HepG2 (cell line): ENCODE results near the gene ZIM2. TPM values are rescaled to one million over a fixed set of nuclear protein-coding genes. Genes with fewer than 3 reads are reported as not detected.

Experiments
- CTCF ChIP-seq: sonication (generic); formaldehyde crosslinking; IDR thresholded peaks from 2 replicates; pipeline ENCODE4 v1.5.0; 2020; ENCODE audit warnings: mild to moderate bottlenecking, missing genetic modification reagents, moderate library complexity
- DNMT1 ChIP-seq: sonication (generic); formaldehyde crosslinking; IDR thresholded peaks from 2 replicates; pipeline ENCODE4 v1.5.1; 2020; ENCODE audit warnings: mild to moderate bottlenecking, missing genetic modification reagents
- FOXO4 ChIP-seq: sonication (generic); formaldehyde crosslinking; conservative IDR thresholded peaks from 2 replicates; pipeline ENCODE4 v1.8.1; 2023; ENCODE audit warnings: missing genetic modification reagents
- HHEX ChIP-seq: IDR thresholded peaks from 2 replicates; pipeline ENCODE4 v1.6.1; 2016; ENCODE audit warnings: control low read depth
- KDM3A ChIP-seq: IDR thresholded peaks from 2 replicates; pipeline ENCODE4 v1.6.1; 2018; ENCODE audit warnings: low read depth, missing compliant biosample characterization
- KMT2A ChIP-seq: sonication (generic); formaldehyde crosslinking; IDR thresholded peaks from 2 replicates; pipeline ENCODE4 v1.4.0; 2020; ENCODE audit warnings: missing genetic modification reagents
- MEIS1 ChIP-seq: sonication (generic); formaldehyde crosslinking; IDR thresholded peaks from 2 replicates; pipeline ENCODE4 v1.9.0; 2021; ENCODE audit warnings: mild to moderate bottlenecking, missing genetic modification reagents, moderate library complexity, borderline replicate concordance
- NR2F6 ChIP-seq, 2 experiments: IDR thresholded peaks; 2 replicates each; pipeline ENCODE4 v1.6.1; 2016; ENCODE audit warnings: antibody characterized with exemption in 1 of 2, mild to moderate bottlenecking in 1 of 2
- ONECUT2 ChIP-seq: sonication (generic); formaldehyde crosslinking; IDR thresholded peaks from 2 replicates; pipeline ENCODE4 v1.4.0; 2020; ENCODE audit warnings: missing genetic modification reagents
- PBX2 ChIP-seq: IDR thresholded peaks from 2 replicates; pipeline ENCODE4 v1.6.1; 2016; ENCODE audit warnings: control low read depth
- SRSF4 ChIP-seq: fragments of 200-400 bp; formaldehyde crosslinking; IDR thresholded peaks from one replicate; pipeline ENCODE4 v1.6.1; 2018; ENCODE audit warnings: mild to moderate bottlenecking, low read depth, low read length, moderate library complexity; ENCODE audit not compliant: poor library complexity, severe bottlenecking
- ZNF260 ChIP-seq: sonication (generic); formaldehyde crosslinking; IDR thresholded peaks from 2 replicates; pipeline ENCODE4 v1.4.0; 2020; ENCODE audit warnings: missing genetic modification reagents, low read depth, mild to moderate bottlenecking, borderline replicate concordance
- ZNF33A ChIP-seq: sonication (generic); formaldehyde crosslinking; IDR thresholded peaks from 2 replicates; pipeline ENCODE4 v1.5.1; 2020; ENCODE audit warnings: missing genetic modification reagents, mild to moderate bottlenecking, moderate library complexity, borderline replicate concordance
- ZNF557 ChIP-seq: sonication (generic); formaldehyde crosslinking; IDR thresholded peaks from 2 replicates; pipeline ENCODE4 v1.4.0; 2020; ENCODE audit warnings: missing genetic modification reagents
- ZNF563 ChIP-seq: sonication (generic); formaldehyde crosslinking; IDR thresholded peaks from 2 replicates; pipeline ENCODE4 v1.8.0; 2022; ENCODE audit warnings: mild to moderate bottlenecking, moderate library complexity, missing genetic modification reagents
- ZNF605 ChIP-seq: sonication (generic); formaldehyde crosslinking; IDR thresholded peaks from 2 replicates; pipeline ENCODE4 v1.8.0; 2022; ENCODE audit warnings: mild to moderate bottlenecking, missing genetic modification reagents
- ZNF747 ChIP-seq: sonication (generic); formaldehyde crosslinking; IDR thresholded peaks from 2 replicates; pipeline ENCODE4 v1.8.1; 2023; ENCODE audit warnings: missing genetic modification reagents, mild to moderate bottlenecking, borderline replicate concordance
- ZNF775 ChIP-seq: sonication (generic); formaldehyde crosslinking; IDR thresholded peaks from 2 replicates; pipeline ENCODE4 v1.4.0; 2020; ENCODE audit warnings: missing genetic modification reagents, mild to moderate bottlenecking, moderate library complexity, borderline replicate concordance
- ZNF792 ChIP-seq: IDR thresholded peaks from 2 replicates; pipeline ENCODE4 v1.6.1; 2016
- ZSCAN31 ChIP-seq: sonication (generic); formaldehyde crosslinking; IDR thresholded peaks from 2 replicates; pipeline ENCODE4 v1.5.0; 2020; ENCODE audit warnings: low read depth, mild to moderate bottlenecking, missing genetic modification reagents
- polyA plus RNA-seq, 8 experiments: library from polyadenylated mRNA; depleted of rRNA in 3 of 8; stranded (reverse) in 7 of 8; unstranded in 1 of 8; fragments of >200 nt; fragmentation: Illumina TruSeq in 4 of 8; extraction: Trizol in 4 of 8; gene quantifications; 2 replicates each; pipeline versions ENCODE4 v1.2.1 to v1.2.3, GENCODE V29; 2011 to 2016; ENCODE audit warnings: low read depth in 4 of 8, missing spikeins in 1 of 8, mixed read lengths in 1 of 8; ENCODE audit not compliant: insufficient read depth in 1 of 8
- total RNA-seq, 5 experiments: library from RNA; depleted of rRNA; stranded (reverse); fragments of >200 nt; fragmentation: Illumina TruSeq; extraction: Trizol; gene quantifications; 2 replicates each; pipeline ENCODE4 v1.2.3, GENCODE V29; 2016; ENCODE audit warnings: low read depth in 1 of 5
- TF ChIP-seq, protein P1 (sequence below): sonication (generic); formaldehyde crosslinking; IDR thresholded peaks from 2 replicates; pipeline ENCODE4 v1.4.0; 2020; ENCODE audit warnings: mild to moderate bottlenecking, missing genetic modification reagents
- TF ChIP-seq, protein P2 (sequence below): sonication (generic); formaldehyde crosslinking; IDR thresholded peaks from 2 replicates; pipeline ENCODE4 v1.5.1; 2020; ENCODE audit warnings: missing genetic modification reagents, mild to moderate bottlenecking, borderline replicate concordance
- TF ChIP-seq, protein P3 (sequence below): sonication (generic); formaldehyde crosslinking; IDR thresholded peaks from 2 replicates; pipeline ENCODE4 v1.5.0; 2020; ENCODE audit warnings: missing genetic modification reagents

ZIM2 gene
- total and polyA plus RNA-seq, 2 of the 13 experiments (the other 11 are each of a cell fraction or from before 2014, with no cell fraction given), result 7.2 to 10.3 TPM

DNA sequence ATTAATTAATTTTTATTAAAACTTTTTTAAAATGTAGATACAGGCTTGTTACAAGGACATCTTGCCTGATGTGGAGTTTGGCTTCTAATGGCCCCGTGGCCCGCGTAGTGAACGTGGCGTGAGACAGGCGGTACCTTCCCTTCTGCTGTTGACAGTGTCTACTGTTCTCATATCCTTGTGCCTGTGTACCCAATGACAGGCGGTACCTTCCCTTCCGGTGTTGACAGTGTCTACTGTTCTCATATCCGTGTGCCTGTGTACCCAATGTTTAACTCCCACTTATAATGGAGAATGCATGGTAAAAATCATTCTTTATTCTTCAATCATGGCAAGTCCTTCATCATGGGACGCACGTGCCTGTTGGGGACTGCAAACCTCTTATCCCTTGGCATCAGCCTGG is 89.9 kb downstream of the ZIM2 start (continued):
- TF ChIP-seq NR2F6 (IDR thresholded peaks at IDR 0.05) (no peak), NR2F6 (CRISPR knock-in tag; IDR thresholded peaks at IDR 0.05) (no peak), ZNF792 (peak; percentile 73), ZNF260 (CRISPR knock-in tag) (no peak), SRSF4 (no peak), FOXO4 (CRISPR knock-in tag) (no peak), ZNF557 (CRISPR knock-in tag) (no peak), KMT2A (CRISPR knock-in tag) (no peak), PBX2 (no peak), ZNF563 (no peak), KDM3A (CRISPR knock-in tag) (no peak), ZNF605 (CRISPR knock-in tag) (0 out of 2 replicates have a peak, but pooled peaks have one; percentile 38), ZSCAN31 (CRISPR knock-in tag) (no peak), ZNF747 (peak; percentile 35; the same call in 1 of the 2 replicates), HHEX (CRISPR knock-in tag) (no peak), ZNF33A (CRISPR knock-in tag) (no peak), ONECUT2 (CRISPR knock-in tag) (no peak), CTCF (CRISPR knock-in tag) (no peak), DNMT1 (CRISPR knock-in tag) (no peak), MEIS1 (no peak), ZNF775 (CRISPR knock-in tag) (no peak)
- TF ChIP-seq, protein P1, sequence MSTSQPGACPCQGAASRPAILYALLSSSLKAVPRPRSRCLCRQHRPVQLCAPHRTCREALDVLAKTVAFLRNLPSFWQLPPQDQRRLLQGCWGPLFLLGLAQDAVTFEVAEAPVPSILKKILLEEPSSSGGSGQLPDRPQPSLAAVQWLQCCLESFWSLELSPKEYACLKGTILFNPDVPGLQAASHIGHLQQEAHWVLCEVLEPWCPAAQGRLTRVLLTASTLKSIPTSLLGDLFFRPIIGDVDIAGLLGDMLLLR (CRISPR knock-in tag), result no peak
- TF ChIP-seq, protein P2, sequence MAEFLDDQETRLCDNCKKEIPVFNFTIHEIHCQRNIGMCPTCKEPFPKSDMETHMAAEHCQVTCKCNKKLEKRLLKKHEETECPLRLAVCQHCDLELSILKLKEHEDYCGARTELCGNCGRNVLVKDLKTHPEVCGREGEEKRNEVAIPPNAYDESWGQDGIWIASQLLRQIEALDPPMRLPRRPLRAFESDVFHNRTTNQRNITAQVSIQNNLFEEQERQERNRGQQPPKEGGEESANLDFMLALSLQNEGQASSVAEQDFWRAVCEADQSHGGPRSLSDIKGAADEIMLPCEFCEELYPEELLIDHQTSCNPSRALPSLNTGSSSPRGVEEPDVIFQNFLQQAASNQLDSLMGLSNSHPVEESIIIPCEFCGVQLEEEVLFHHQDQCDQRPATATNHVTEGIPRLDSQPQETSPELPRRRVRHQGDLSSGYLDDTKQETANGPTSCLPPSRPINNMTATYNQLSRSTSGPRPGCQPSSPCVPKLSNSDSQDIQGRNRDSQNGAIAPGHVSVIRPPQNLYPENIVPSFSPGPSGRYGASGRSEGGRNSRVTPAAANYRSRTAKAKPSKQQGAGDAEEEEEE (CRISPR knock-in tag), result no peak
- TF ChIP-seq, protein P3, sequence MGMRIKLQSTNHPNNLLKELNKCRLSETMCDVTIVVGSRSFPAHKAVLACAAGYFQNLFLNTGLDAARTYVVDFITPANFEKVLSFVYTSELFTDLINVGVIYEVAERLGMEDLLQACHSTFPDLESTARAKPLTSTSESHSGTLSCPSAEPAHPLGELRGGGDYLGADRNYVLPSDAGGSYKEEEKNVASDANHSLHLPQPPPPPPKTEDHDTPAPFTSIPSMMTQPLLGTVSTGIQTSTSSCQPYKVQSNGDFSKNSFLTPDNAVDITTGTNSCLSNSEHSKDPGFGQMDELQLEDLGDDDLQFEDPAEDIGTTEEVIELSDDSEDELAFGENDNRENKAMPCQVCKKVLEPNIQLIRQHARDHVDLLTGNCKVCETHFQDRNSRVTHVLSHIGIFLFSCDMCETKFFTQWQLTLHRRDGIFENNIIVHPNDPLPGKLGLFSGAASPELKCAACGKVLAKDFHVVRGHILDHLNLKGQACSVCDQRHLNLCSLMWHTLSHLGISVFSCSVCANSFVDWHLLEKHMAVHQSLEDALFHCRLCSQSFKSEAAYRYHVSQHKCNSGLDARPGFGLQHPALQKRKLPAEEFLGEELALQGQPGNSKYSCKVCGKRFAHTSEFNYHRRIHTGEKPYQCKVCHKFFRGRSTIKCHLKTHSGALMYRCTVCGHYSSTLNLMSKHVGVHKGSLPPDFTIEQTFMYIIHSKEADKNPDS (CRISPR knock-in tag), result no peak
